ENCODE results near the gene DHRS4L2. TPM values are rescaled to one million over a fixed set of nuclear protein-coding genes. Genes with fewer than 3 reads are reported as not detected.
"Not testable (repeated sequence)": the region's sequence is repeated elsewhere in the genome, so short reads cannot be mapped to it uniquely, and the experiment has no call there.

The DHRS4L2 gene
- polyA plus RNA-seq, 4 donors: 28.4 to 43.5 (median 36.9) TPM

DNA sequence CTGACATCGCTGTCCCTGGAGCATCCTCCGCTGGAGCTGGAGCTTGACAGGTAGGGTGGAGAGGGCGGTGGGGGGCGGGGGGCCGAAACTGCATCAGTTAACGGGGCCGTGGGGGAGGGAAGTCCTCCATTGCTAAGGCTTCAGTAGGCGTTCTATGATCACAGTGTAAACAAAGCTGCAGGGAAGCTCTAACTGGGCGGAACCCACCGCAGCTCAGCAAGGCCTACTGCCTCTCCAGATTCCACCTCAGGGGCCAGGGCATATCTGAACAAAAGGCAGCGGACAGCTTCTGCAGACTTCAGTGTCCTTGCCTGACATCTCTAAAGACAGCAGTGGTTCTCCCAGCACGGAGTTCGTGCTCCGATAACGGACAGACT, 18.5 kb upstream of the DHRS4L2 start:
- not testable (repeated sequence) for DNase-seq (ENCODE audit: low read depth in 4 of 4, low spot score in 2 of 4)

DNA sequence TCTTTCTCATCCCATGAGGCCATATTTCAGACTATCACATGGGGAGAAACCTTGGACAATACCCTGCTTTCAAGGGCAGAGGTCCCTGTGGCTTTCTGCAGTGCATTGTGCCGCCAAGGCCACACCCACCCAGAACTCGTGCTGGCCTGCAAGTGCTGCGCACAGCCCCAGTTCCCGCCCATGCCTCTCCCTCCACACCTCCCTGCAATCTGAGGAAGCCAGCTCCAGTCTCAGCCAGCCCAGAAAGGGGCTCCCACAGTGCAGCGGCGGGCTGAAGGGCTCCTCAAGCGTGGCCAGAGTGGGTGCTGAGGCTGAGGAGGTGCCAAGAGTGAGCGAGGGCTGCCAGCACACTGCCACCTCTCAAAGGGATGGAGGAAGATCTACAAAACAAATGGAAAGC, 15.6 kb upstream of the DHRS4L2 start:
- not testable (repeated sequence) for DNase-seq (ENCODE audit: low read depth in 4 of 4, low spot score in 2 of 4)

DNA sequence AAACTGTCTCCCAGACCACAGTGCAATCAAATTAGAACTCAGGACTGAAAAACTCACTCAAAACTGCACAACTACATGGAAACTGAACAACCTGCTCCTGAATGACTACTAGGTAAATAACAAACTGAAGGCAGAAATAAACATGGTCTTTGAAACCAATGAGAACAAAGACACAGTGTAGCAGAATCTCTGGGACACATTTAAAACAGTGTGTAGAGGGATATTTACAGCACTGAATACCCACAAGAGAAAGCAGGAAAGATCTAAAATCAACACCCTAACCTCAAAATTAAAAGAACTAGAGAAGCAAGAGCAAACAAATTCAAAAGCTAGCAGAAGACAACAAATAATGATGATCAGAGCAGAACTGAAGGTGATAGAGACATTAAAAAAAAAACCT, 14.7 kb upstream of the DHRS4L2 start:
- DNase-seq (ENCODE audit: low read depth in 4 of 4, low spot score in 2 of 4): not testable (repeated sequence)

GRCh38 chr14:23977208-23977607, 11.5 kb upstream of the DHRS4L2 start:
- not testable (repeated sequence) for DNase-seq (ENCODE audit: low read depth in 4 of 4, low spot score in 2 of 4)

- DNase-seq (ENCODE audit: low read depth in 4 of 4, low spot score in 2 of 4): not testable (repeated sequence)
Observed at GRCh38 chr14:23981951-23982813, 6.5 kb upstream of the DHRS4L2 start.

- no peak for DNase-seq (ENCODE audit: low read depth in 4 of 4, low spot score in 2 of 4)
Observed at GRCh38 chr14:23984891-23985602, 3.7 kb upstream of the DHRS4L2 start.

DNA sequence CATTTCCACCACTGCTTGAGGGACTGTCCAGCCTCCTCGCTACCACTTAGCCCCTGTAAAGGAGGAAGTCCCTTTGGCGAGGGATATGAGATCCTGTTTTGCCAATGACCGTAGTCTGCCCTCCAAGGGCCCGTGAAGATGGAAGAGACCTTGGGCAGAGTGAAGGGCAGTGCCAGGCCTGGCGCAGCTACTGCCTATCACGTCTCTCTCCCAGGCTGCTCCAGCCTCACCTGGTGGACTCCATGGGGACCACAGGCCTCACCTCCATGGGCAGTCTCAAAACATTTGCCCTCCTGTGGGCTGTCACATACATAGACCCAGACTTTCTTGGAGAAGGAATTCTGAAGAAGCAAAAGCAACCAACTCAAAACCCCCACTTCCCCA, 514 bp upstream of the DHRS4L2 start:
- DNase-seq (ENCODE audit: low read depth in 4 of 4, low spot score in 2 of 4): not testable (repeated sequence)

GRCh38 chr14:23989734-23990445, 1.2 kb downstream of the DHRS4L2 start:
- DNase-seq (ENCODE audit: low read depth in 4 of 4, low spot score in 2 of 4): not testable (repeated sequence)

- DNase-seq (ENCODE audit: low read depth in 4 of 4, low spot score in 2 of 4): not testable (repeated sequence)
Observed at GRCh38 chr14:23990961-23991360, 2.2 kb downstream of the DHRS4L2 start.

DNA sequence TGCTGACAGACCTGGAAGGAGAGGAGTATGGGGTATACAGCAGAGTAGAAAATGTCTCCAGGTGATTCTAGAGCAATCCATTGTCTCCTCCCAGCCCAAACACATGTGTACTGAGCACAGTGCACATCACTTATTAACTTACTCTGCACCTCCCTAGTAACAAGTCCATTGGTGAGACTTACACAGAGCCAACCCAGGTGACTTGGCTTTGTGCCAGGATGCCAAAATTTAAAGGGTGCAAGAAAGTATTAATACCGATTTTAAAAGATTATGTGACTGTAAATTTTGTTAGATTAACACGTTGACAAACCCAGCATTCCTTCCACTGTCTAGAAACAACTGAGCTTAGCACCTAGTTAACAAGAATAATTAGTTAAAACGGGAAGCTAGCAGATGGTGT, 4.3 kb downstream of the DHRS4L2 start:
- not testable (repeated sequence) for DNase-seq (ENCODE audit: low read depth in 4 of 4, low spot score in 2 of 4)

GRCh38 chr14:23996009-23996408, 7.3 kb downstream of the DHRS4L2 start:
- DNase-seq (ENCODE audit: low read depth in 4 of 4, low spot score in 2 of 4): not testable (repeated sequence)

- not testable (repeated sequence) for DNase-seq (ENCODE audit: low read depth in 4 of 4, low spot score in 2 of 4)
Observed at GRCh38 chr14:23996825-23997224, 8.1 kb downstream of the DHRS4L2 start.

GRCh38 chr14:23999640-24000039, 10.9 kb downstream of the DHRS4L2 start:
- DNase-seq (ENCODE audit: low read depth in 4 of 4, low spot score in 2 of 4): not testable (repeated sequence)

DNA sequence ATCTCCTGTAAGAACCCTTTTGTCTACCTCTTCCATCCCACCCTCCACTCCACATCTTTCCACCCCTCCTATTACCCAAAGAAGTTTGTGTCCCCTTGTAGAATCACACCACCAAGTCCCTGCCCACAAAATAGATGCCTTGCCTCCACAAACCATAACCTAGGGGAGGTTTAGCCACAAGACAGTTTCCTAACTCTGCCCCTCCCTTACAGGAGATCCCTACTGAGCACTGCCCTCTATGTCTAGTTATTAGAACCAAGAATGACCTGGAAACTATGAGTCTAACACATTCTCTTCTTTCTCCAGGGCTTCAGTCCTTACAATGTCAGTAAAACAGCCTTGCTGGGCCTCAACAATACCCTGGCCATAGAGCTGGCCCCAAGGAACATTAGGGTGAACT, 12.3 kb downstream of the DHRS4L2 start:
- DNase-seq (ENCODE audit: low read depth in 4 of 4, low spot score in 2 of 4): not testable (repeated sequence)

- not testable (repeated sequence) for DNase-seq (ENCODE audit: low read depth in 4 of 4, low spot score in 2 of 4)
Observed at GRCh38 chr14:24001679-24002078, 12.9 kb downstream of the DHRS4L2 start.

GRCh38 chr14:24006471-24006816, 17.7 kb downstream of the DHRS4L2 start:
- DNase-seq (ENCODE audit: low read depth in 4 of 4, low spot score in 2 of 4): not testable (repeated sequence)

- DNase-seq (ENCODE audit: low read depth in 4 of 4, low spot score in 2 of 4): peak in 1 of 4 donors; percentile 23
Observed at GRCh38 chr14:24006817-24007652, 18.3 kb downstream of the DHRS4L2 start.

- DNase-seq (ENCODE audit: low read depth in 4 of 4, low spot score in 2 of 4): no peak
Observed at GRCh38 chr14:24011051-24011450, 22.3 kb downstream of the DHRS4L2 start.

DNA sequence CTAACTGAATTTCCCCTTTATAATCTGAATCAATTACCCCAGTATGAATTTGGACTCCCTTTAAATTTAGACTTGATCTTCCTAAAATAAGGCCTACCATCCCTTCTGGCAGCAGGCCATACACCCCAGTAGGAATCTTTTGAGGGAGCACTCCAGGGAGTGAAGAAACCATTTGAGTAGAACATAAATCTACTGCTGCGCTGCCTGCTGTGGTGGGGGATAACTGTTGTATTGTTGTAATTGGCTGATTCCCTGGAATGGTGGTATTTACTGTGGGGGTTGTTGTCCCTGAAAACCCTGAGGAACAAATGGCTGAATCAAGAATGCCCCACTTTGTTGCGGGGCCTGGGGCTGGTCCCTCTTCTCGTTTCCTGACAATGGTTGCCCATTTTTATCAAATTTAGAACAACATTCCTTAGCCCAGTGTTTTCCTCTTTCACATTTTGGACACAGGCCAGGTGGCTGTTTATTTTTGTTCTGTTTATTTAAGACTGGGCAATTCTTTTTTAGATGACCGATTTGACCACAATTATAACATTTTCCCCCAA, 24.1 kb downstream of the DHRS4L2 start:
- DNase-seq (ENCODE audit: low read depth in 4 of 4, low spot score in 2 of 4): not testable (repeated sequence)
